ENCODE measurements around the gene ZNF576. TPM values are rescaled to one million over a fixed set of nuclear protein-coding genes. Genes with fewer than 3 reads are reported as not detected.
"Not testable (repeated sequence)": the region's sequence is repeated elsewhere in the genome, so short reads cannot be mapped to it uniquely, and the experiment has no call there.

The ZNF576 gene
- 10 to 100 TPM; 10.7 to 12.3 TPM for total RNA-seq
- long read RNA-seq, partial matches to known transcripts, result 0 of 3 reads
- long read RNA-seq, other reads (novel, unspliced or antisense), result 0 of 3 reads

GRCh38 chr19:43595999-43596841 is at the start of gene ZNF576, which contains the start of gene IRGQ:
Gene ZNF576, plus strand, starts transcription at chr19:43596595. Its CDS starts 514 bp downstream, at chr19:43597109.
Gene IRGQ, minus strand, starts transcription at chr19:43596134. Its CDS starts 796 bp downstream, at chr19:43595338.
- intact Hi-C loops (cut with DNase I), result loop anchor here in 1 of 2 donors (1.0 kb wide), 2 partner anchors 21 to 23 kb away; partner anchors contain the start of genes PINLYP, XRCC1 and ZNF428
- DNase-seq (peak; percentile 100), ATAC-seq (peak; percentile 94 to 96)

- DNase-seq; intact Hi-C loops (cut with DNase I); ATAC-seq: not testable (repeated sequence)
Measured at GRCh38 chr19:43547926-43548325, 48.5 kb upstream of the ZNF576 start.

DNA sequence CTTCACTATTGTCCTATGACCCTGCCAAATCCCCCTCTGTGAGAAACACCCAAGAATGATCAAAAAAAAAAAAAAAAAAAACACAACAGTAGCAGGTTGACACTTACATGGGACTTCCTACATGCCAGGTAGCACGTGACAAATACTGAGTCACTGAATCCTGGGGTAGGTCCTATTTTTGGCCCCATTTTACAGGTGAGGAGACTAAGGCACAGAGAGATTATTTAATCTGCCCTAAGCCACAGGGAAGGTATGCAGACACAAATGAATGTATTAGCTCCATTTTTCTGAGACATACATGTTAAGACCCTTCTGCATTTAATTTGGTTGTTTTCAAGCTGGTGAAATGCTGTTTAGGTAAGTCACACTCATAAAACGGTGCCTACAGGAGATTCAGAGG is 47.7 kb upstream of the ZNF576 start:
- intact Hi-C loops (cut with DNase I), result no loop called here
- DNase-seq, result no peak
- no peak for ATAC-seq

GRCh38 chr19:43551399-43552197 is 44.8 kb upstream of the ZNF576 start:
- intact Hi-C loops (cut with DNase I), result loop anchor here in 1 of 2 donors (10.0 kb wide), 1 partner anchor 103 kb away; no protein-coding TSS in a partner anchor
- ATAC-seq, result no peak
- DNase-seq, result no peak

DNA sequence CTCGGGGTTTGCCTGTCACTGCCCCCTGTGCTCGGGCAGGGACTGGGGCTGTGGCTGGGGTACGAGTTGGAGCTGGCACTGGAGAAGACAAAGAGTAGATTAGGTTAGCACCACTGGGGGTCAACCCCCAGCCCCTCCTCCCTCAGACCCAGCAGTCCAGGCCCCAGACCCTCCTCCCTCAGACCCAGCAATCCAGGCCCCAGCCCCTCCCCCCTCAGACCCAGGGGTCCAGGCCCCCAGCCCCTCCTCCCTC is 44.3 kb upstream of the ZNF576 start:
- intact Hi-C loops (cut with DNase I), result loop anchor here in 1 of 2 donors (10.0 kb wide), 1 partner anchor 103 kb away; no protein-coding TSS in a partner anchor
- no peak for ATAC-seq
- no peak for DNase-seq

DNA sequence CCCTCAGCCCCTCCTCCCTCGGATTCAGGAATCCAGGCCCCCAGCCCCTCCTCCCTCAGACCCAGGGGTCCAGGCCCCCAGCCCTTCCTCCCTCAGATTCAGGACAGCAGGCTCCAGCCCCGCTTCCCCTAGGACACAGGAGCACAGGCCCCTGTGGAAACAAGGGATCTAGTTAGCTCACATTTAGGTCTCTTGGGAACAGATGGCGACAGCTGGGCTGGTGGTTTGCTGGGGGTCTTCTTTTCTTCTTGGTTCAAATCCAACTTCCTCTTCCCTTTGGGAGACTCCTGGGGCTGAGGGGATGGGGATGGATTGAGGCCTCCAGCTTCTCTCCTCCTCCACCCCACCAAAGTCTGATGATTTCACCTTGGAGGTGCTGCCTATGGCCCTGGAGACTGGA is 43.8 kb upstream of the ZNF576 start:
- no peak for ATAC-seq
- intact Hi-C loops (cut with DNase I), result loop anchor here in 1 of 2 donors (10.0 kb wide), 1 partner anchor 102 kb away; no protein-coding TSS in a partner anchor
- no peak for DNase-seq

DNA sequence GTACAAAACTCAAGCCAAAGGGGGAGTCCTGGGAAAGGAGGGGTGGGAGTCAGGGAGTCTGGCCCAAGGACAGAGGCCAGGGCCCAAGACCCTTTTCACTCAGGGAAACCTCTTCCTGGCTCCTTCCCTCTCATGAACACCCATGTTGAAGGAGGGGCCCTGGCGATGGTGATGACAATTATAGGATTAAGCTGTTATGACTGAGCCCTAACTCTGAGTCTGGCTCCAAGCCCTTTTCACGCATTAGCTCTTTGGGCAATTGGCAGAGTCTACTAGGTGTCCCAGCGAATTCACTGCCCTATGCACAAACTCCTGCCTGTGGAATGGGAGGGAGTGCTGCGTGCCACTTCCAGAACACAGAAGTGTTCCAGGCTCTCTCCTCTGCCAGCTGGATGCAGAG is 42.7 kb upstream of the ZNF576 start:
- no peak for DNase-seq
- intact Hi-C loops (cut with DNase I), result loop anchor here in 1 of 2 donors (10.0 kb wide), 1 partner anchor 101 kb away; no protein-coding TSS in a partner anchor
- no peak for ATAC-seq

GRCh38 chr19:43554317-43554895 is 42.0 kb upstream of the ZNF576 start:
- ATAC-seq, result no peak
- no peak for DNase-seq
- intact Hi-C loops (cut with DNase I), result loop anchor here in 1 of 2 donors (10.0 kb wide), 1 partner anchor 100 kb away; no protein-coding TSS in a partner anchor

DNA sequence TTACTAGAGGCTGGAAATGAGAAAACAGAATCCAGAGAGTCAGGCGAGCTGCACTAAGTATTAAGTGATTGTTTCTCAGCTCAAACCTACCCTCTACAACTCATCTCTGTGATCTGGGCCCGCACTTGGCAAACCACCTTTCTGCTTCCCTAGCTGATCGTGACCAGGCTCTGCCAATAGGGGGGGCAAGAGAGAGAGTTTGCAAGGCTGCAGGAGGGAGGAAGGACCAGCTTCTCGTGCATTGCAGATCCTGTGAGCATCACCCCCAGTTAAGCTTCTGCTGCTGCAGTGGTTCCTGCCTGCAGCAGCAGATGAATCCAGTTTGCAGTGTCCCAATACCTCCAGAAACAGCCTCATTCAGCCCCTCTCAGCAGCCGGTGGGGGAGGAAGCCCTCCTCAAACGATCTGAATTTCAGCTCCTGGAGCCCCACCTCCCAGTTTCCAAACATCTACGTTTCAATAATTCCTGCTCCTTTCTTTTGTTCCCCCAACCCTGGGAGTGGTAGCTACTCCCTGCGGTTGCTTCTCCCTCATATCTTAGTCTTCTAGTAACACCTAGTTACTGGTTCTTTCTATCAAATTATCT is 41.1 kb upstream of the ZNF576 start:
- intact Hi-C loops (cut with DNase I), result loop anchor here in 1 of 2 donors (10.0 kb wide), 1 partner anchor 100 kb away; no protein-coding TSS in a partner anchor
- ATAC-seq (peak in 1 of 2 donors; percentile 63), DNase-seq (peak; percentile 53)

- ATAC-seq (no peak), DNase-seq (no peak)
- intact Hi-C loops (cut with DNase I), result no loop called here
Measured at GRCh38 chr19:43560687-43561086, 35.7 kb upstream of the ZNF576 start.

DNA sequence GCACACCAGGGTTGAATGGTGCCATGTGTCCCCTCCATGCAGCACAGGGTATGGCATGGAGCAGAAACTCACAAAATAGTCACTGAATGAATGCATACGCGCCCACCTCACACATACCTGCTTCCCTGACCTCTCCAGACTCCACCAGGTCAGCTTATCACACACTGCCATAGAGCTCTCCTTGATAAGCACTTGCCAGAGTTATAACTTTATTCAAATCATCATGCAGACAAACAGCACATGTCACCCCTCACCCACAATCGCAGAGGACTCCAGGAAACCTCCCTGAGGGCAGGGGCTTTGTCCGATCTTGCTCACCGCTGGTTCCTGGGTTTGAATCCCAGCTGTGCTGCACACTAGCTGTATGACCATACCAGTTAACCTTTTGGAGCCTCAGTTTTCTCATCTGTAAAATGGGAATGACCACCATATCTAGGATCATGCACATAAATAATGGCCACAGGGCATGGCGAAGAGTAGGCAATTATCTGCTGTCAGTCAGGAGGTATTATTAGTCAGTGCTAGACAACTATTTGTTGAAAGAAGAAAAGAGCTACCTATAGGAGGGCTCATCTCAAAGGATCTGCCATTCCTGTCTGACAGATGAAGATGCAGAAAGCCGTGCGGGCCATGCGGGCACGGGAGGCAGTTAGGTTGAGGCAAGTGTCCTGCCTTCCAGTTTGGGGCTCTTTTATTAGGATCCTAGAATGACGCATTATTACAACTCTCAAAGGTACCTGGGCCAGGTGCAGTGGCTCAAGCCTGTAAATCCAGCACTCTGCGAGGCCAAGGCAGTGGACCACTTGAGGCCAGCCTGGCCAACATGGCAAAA is 35.0 kb upstream of the ZNF576 start:
- DNase-seq (no peak), ATAC-seq (no peak)

DNA sequence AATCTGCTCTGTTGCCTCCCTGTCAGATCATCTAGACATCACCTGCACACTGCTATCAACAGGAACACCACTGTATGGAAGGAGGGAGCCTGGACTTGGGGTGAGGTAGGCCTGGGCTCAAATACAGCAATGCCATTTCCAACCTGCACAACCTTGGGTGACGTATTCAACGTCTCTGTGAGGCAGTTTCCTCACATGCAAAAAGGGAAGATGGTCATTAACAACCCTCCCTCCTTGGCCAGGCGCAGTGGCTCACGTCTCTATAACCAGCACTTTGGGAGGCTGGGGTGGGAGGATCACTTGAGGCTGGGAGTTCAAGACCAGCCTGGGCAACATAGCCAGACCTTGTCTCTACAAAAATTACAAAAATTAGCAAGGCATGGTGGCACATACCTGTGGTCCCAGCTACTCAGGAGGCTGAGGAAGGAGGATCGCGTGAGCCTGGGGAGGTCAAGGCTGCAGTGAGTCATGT is 34.1 kb upstream of the ZNF576 start:
- no peak for ATAC-seq
- no peak for DNase-seq
- intact Hi-C loops (cut with DNase I), result no loop called here

More for the DNA sequence above, 35.0 kb upstream of the ZNF576 start:
- intact Hi-C loops (cut with DNase I), result no loop called here

GRCh38 chr19:43562698-43563241 is 33.6 kb upstream of the ZNF576 start:
- DNase-seq, result peak; percentile 83
- intact Hi-C loops (cut with DNase I), result no loop called here
- peak; percentile 91 to 96 for ATAC-seq

- ATAC-seq, result no peak
- intact Hi-C loops (cut with DNase I), result no loop called here
- no peak for DNase-seq
Measured at GRCh38 chr19:43563816-43564457, 32.5 kb upstream of the ZNF576 start.

DNA sequence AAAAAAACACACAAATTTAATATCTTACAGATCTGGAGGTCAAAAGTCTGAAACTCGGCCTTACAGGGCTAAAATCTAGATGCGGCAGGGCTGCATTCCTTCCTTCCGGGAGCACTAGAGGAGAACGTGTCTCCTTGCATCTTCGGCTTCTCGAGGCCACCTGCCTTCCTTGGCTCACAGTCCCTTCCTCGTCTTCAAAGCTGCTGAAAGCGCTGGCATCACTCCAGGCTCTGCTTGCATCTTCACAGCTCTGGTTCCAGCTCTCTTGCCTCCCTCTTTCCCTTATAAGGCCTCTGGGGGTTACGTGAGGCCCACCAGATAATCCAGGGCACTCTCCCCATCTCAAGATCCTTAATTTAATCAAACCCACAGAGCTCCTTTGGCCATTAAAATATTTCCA is 31.6 kb upstream of the ZNF576 start:
- ATAC-seq (no peak), DNase-seq (no peak)
- intact Hi-C loops (cut with DNase I), result no loop called here

DNA sequence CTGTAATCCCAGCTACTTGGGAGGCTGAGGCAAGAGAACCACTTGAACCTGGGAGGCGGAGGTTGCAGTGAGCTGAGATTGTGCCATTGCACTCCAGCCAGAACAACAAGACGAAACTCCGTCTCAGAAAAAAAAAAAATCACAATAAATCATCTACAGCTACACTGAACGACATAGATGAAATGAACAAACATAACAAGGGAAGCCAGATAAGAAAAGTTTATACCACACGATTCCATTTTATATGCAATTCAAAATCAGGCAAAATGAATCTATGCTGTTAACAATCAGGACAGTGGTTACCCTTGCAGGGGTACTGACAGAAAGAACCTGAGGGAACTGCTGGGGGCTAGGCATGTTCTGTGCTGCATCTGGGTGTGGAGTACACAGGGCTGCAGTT is 26.7 kb upstream of the ZNF576 start:
- DNase-seq (no peak), ATAC-seq (no peak)
- intact Hi-C loops (cut with DNase I), result no loop called here

- ATAC-seq (no peak), DNase-seq (no peak)
- intact Hi-C loops (cut with DNase I), result no loop called here
Measured at GRCh38 chr19:43570174-43570791, 26.1 kb upstream of the ZNF576 start.

All from left cardiac atrium (tissue), 4 donors.